ENCODE results near the gene FHL1.
A peak's percentile ranks its signal among the peaks of the same experiment; 100 is the strongest.

FHL1 gene

DNA sequence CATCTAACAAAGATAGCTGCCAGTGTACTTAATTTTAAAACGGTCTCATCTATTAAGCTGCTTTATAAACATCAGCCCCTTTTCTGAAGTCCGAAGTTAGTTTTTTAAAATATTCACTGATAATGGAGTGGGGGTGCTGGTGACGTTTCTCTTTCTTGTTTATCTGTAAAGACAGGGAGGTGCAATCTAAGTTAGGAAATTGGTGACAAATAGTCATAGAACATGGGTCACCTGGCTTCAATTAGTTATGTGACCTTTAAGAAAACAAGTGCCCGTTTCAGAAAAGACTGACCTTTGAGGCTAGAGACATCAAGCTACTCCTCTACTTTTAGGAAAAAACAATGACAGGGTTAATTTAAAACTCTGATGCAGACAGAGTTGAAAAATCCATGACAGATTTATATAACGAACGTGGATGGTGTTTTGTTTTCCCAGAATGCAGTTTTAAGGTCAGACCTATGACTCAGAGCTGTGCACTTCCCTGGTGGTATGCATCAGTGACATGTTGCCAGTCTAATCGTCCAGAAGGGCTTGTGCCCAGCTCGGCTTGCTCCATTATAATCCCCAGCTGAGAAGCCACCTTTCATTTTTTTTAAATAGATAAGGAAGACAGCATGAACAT is 38.2 kb downstream of the FHL1 start:
- DNase-seq (ENCODE audit: low read depth, low spot score) = peak; percentile 59

DNA sequence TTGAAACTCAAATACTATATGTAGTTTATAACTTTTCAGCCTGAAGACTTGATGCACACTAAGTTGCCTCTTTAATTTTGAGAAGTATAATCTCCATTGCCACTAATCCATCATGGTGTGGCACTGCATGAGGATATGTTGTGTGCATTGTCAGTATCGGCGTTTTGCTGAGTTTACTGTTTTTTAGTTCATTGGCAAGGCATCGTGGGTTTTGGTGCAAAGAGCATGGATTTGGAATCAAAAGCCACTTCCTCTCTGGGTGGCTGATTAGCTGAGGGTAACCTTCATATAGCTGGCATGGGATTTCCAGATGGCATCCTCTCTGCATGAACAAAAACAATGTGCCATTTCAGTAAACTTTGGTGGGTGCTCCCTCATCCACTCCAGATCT is 38.7 kb downstream of the FHL1 start:
- no peak for DNase-seq (ENCODE audit: low read depth, low spot score)

DNA sequence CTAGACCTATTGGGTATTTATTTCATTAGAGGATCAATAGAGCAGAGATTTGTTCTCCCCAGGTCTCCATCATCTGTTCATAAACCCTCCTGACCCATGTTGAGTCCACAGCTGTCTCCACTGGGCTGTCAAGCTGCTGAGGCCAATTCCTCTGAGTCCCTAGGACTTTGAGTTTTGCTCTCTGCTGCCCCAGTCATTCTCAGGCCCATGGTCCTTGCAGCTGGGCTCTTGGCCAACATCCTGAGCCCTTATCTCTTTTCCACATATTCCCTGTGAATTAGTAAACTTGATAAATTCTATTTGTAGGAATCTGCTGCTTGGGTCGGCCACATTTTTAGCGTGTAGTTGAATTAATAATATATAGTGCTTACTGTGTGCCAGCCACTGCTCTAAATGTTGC is 41.9 kb downstream of the FHL1 start:
- no peak for DNase-seq (ENCODE audit: low read depth, low spot score)

DNA sequence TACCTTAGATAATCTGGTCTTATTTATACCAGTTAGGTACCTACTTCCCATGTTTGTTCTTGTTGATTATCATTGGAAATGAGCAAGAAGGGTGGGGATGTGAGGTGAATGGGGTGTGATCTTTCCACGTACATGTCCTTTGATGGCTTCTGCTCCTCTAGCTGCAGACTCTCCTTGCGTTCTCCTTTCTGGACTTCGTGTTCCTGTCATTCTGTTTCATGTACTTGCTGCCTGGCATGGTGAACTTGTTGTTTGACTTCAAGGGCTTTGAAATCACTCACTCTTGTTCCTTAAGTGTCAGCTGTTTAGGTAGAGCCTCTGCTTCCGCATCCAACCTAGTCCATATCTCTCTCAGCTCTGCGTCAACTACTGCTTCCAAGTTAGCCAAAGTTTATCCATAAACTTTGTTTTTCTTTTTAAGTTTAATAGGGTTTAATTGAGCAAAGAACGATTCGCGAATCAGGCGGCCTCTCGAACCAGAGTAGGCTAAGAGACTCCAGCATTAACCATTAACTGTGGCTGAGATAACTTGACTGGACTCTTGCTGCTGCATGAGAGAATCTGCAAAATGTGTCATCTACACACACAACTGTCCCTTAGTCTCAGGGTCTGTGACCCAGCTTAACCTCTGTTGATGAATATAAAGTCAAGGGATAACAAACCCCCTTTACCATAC is 42.8 kb downstream of the FHL1 start:
- DNase-seq (ENCODE audit: low read depth, low spot score) = no peak

DNA sequence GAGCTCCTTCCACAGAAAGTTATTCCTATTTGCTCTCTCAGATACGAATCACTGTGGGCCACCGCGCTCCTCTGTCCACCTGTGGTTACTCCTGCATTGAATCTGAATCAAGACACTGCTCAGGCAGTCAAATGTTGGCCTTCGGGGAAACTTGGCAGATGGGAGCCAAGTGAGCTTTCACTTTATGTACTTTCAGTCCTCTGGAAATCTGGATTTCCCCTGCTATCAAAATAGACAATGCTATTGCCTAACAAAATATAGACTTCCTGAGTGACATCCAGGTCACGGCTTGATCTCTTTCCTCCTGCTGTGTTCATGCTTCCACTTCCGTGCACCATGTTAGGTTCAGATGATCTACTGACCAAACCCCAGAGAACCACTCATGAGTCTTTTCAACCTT is 43.8 kb downstream of the FHL1 start:
- no peak for DNase-seq (ENCODE audit: low read depth, low spot score)

DNA sequence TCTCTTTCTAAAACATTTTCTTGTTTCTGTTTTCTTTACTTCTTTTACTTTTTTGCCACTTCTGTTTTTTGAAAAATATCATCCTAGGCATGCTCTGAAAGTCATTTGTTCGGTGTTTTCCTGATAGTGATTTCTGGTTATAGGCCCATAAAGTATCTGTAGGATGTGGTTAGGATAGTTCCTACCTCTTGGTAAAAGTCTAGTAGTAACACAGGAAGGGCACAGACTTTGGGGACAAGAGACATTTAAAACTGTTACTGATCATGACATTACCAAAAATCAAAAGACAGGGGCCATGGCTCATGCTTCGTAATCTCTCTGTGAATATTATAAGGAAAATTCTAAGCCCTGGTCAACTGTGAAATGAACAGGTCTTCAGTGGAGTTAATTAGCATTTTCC is 44.8 kb downstream of the FHL1 start:
- DNase-seq (ENCODE audit: low read depth, low spot score) = no peak

DNA sequence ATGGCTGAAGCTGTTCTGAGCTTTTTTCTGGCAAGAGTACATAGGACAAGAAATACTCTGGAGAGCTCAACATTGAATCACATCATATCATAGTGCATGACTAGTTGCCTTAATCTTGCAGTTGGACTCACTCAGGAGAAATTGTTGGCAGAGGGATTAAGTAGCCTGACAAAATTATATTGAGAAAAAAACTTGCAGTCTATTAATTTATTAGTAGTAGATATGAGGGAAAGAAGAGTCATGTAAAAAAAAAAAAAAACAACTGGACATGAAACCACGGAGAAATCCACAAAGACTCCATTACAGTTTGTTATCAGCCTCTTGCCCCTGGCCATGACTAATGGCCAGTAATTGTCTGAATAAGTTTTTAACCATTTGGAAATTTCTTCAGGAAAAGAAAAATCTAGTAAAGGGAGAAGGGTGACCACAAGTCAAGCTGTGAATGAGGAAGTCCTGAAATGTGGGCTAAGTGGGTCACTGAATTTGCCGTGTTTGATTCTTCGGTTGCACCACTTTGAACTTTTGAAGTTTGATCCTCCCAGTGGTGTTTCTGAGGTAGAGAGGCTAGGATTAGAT is 45.6 kb downstream of the FHL1 start:
- DNase-seq (ENCODE audit: low read depth, low spot score) = peak; percentile 45

DNA sequence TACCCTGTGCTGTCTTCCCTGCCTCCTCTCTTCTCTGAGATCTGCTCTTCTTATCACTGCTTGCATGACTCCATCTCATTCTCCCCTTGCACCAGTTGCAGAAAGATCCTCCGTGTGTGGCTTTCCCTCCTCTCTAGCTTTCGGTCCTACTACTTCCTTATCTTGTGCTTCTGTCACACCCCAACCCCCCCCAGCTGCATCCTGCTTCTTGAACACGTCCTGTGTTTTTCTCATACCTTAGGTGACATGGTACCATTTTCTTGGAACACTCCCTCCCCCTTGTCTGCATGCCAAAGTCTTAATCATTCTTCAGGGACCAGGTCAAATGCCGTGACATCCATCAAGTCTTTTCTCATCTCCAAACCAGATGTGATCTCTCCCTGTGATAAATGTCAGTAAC is 46.4 kb downstream of the FHL1 start:
- DNase-seq (ENCODE audit: low read depth, low spot score) = no peak

DNA sequence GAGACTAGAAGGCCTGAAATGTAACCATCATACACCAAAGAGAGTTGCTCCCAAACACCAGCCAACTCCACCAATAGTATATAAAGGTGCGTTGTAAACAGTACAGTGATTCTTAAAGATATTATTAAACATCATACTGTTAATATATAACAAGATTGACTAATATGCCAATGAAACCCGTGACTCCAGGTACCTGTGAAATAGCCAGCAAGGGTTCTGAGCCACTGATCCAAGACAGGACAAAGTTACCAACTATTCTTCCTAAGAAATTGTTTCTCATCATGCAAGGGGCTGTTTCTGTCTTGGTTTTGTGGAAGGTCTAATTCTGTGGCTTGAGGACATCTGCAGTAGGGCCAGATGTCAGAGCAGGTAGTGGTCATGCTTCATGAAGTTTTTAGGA is 47.2 kb downstream of the FHL1 start:
- DNase-seq (ENCODE audit: low read depth, low spot score) = no peak

DNA sequence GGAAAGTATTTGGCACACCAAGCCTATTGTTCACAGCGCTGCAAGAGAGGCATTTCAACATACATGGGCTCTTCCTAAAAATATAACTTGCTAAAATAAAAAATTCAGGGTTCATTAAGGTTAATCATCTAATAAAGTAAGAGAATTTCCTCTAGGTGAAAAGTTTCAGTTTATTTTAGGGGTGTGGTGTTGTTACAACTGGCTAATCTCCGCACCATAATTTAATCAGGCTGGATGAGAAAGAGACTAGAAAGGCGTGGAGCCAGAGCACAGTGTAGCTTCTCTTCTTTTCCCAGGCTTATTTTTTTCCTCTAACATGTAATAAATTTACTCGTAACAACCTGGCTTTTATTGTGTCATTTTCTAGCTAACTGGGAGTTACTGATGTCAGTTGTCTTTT is 47.9 kb downstream of the FHL1 start:
- DNase-seq (ENCODE audit: low read depth, low spot score) = no peak

DNA sequence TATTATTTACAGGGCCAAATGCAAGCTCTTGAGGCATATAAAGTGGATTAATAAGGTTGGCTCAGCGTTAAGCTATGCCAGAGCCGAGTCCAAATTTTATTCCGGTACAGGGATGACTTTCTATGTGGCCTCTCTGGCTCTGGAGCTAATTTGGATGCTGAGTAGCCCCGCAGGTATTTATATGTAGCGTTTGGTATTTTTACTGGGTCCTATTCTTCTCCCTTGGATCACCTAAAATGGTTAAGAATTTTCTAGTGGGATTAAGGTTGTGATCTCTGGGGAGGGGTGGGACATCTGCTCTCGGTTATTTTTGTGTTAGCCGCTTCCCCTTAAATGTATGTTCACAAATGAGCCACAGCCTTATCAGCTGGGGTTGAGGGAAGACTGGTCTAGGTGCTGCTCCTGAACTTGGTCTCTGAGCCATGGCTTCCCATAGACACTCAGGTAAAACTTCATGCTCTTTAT is 49.4 kb downstream of the FHL1 start:
- no peak for DNase-seq (ENCODE audit: low read depth, low spot score)

DNA sequence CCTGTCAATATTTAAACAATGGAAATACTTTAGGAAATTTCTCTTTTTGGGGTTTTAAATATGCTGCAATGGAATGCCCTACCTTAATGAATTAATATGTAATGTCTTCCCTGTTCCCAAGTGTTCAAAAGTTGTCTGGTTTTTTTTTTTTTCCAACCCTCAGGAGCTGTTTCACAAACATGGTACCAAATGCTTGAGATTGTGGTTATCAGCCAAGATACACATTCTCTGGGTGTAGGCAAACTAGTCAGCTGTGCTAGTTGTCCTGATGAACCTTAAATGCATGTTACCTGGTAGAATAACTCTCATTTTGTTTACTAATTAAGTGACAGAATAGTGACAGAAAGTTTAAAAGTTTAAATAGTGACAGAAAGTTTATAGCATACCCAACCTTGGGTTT is 50.7 kb downstream of the FHL1 start:
- peak; percentile 47 for DNase-seq (ENCODE audit: low read depth, low spot score)

DNA sequence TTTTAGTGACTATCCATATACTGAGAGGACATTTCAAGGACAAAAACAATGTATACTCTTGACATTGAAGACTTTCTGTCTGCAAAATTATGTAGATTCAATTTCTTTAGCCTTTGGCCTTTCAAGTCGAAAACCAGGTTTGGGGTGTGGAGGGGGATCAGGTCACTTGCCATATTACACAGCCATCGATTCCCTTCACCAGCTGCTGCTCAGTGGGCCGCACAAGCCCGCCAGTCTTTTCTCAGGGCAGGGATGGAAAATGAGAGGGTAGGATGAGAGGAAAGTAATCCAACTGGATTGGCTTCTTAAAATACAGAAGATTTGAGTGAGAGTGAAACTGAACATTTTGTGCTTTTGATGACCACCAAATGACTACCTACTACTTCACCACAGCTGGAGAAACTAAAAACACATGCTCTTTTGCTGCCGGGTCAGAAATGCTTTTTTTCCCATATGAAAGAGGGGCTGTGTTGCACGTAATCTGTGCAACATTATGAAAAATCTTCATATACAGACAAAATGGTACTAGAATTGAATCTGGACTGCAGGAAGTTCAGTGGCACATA is 51.4 kb downstream of the FHL1 start:
- DNase-seq (ENCODE audit: low read depth, low spot score) = no peak

DNA sequence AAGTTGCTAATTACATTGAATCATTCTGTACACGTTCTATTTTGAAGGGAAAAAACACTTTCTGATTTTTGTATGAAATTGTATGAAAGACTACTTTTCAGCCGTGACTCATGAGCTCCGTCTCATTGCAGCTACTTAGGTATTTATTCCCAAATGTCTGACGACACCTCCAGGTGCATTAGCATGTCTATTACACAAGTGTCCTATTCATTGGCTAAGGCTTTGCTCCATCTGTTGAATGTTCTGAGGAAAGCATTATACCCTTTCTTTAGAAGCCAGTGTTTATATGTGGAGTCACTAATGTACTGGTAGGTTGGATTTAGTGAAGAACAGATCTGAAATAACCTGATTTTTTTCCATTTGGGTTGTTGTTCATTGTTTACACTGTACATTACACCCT is 52.0 kb downstream of the FHL1 start:
- no peak for DNase-seq (ENCODE audit: low read depth, low spot score)

DNA sequence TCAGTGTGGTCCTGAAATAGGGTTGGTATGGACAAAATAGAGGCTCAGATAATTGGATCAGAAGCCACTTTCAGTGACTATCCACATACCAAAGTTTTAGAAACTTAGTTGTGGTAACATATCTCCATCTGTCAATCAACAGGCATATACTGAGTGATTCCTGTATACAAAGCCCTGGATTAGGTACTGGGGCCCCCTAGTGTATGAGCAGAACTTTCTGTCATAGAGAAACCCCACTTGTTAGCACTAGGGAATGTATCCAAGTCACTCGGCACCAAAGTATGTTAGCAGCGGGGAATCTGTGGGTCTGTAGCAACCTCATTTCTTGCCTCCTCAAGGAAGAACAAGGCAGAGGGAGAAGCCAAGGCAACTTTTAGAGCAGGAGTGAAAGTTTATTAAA is 53.1 kb downstream of the FHL1 start:
- DNase-seq (ENCODE audit: low read depth, low spot score) = peak; percentile 42

DNA sequence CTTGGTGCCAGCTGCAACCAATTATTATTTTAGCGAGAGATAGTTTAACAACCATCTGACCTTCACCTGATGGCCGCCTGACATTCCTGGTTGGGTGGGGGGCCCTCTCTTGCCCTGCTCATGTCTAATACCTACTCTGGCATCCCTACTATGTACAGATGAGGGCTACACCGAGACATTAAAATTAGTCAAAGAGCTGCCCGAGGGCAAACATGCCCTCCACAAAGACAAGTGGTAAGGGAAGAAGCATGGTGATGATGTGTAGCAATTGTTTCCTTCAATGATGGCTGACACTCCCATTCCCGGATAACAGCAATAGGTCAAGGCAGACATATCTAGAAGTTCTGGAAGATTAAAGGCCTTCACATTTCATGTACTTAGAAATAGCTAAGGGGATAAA is 54.3 kb downstream of the FHL1 start:
- DNase-seq (ENCODE audit: low read depth, low spot score) = no peak

DNA sequence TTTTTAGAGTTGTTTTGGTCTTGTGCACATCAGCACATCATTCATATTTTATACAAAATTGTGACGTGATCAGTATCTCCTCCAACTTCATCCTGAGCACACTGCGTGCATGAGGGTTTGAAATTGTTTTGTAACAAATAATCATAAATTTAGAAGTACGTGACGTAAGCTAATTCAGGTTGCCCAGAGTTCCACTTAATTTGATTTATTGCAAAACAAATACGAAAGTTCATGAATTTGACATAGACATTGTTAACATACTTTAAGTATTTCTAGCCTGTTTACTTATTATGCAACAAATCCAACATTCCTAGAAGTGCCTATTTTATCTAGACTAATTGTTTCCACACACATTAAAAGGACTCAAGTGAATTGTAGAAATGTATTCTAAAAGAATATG is 55.6 kb downstream of the FHL1 start:
- no peak for DNase-seq (ENCODE audit: low read depth, low spot score)

DNA sequence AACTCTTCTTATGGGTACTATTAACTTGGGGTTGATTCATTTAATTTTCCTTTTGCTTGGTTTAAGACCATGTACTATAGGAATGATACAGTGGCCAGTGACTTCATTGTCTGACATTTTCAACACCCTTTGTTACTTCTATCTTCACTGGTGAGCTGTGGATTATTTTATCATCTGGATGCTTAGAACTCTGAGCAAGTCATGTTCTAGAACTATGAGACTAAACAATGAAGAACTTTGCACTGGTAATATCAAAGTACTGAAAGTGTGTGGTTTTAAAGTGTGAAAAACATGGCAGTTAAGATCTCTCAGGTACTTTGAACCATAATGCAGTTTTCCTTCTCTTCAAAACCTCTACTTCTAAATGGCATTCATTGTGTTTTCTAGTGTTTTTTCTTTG is 56.1 kb downstream of the FHL1 start:
- DNase-seq (ENCODE audit: low read depth, low spot score) = no peak

DNA sequence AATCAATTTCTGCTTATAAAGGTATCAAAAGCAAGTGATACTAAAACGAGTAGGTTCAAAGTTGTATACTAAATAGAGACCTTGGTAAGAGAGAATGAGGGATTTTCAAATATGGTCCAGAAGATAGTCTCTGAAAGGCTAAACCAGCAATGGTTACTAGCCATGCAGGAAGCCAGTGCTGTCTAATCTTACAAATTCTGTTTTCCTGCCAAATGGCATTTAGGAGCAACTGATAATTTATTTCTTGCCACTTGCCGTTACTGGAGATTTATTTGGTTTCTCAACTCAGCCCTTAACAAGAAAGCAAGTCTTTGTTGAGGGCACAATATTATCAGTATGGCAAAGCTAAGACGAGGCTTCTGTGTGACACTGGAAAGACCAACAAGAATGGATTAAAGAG is 56.6 kb downstream of the FHL1 start:
- no peak for DNase-seq (ENCODE audit: low read depth, low spot score)

DNA sequence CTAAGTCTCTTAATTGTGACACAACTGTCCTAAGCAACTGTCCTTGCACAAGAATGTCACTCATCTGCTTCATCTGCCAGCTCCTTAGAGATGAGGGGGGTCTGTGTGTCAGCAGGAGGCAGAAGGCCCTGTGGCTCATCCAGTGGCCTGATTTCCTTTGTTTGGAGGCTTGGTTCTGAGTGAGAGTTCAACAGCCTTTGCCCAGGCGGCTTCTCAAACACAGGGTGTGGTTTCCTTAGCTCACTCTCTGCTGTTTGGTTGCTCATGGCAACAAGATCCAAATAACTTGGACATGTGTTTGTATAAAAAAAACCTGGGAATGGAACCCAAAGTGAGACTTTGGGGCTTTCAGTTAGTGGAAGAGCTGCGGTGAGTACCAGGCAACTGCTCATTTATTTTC is 57.2 kb downstream of the FHL1 start:
- peak; percentile 68 for DNase-seq (ENCODE audit: low read depth, low spot score)

DNA sequence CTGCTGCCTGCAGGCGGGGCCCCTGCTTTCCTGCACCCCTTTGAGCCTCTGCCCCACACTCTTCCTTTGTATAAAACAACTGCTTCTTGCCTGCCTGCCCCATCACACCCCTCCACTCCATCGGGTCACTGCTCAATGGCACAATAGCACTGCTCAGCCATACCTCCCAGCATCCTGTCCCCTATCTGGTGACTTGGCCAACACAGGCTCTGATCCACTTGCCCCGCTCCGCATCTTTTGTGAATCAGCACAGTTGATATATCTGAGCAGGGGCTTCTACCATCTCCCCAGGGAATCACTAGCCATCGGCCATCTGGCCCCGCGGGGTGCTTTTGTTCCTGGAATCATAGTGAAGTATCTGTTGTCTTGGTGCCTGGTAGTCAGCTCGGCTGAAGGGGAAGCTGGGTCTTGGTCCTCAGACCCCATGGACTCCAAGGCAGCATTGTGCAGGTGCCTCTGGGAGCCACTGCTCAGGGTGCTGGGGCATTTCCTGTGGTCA is 58.6 kb downstream of the FHL1 start:
- DNase-seq (ENCODE audit: low read depth, low spot score) = no peak

DNA sequence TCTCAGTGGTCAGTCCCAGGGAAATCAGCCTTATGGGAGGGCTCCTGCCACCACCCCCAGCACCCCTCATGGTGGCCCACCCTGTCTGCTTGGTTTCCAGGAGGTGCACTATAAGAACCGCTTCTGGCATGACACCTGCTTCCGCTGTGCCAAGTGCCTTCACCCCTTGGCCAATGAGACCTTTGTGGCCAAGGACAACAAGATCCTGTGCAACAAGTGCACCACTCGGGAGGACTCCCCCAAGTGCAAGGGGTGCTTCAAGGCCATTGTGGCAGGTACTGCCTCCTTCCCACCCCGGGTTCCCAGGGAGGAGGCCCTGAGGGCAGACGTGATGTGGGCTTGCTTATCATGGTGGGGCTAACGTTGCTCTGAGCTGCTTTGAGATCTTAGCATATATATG is 59.6 kb downstream of the FHL1 start:
- DNase-seq (ENCODE audit: low read depth, low spot score) = no peak

DNA sequence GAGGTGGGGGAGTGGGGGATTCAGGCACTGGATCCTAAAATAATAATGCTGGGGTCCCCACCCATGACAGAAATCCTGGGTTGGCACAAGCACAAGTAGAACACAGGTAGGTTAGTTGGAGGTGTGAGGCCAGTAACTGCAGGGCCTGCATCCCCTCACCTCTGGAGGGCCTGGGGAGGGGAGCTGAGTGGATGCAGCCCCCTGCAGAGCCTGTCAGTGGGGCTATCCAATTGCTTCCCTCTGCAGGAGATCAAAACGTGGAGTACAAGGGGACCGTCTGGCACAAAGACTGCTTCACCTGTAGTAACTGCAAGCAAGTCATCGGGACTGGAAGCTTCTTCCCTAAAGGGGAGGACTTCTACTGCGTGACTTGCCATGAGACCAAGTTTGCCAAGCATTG is 60.2 kb downstream of the FHL1 start:
- DNase-seq (ENCODE audit: low read depth, low spot score) = no peak

Data from astrocyte of the hippocampus (primary cell).